NT2/D1 (cell line): ENCODE results near the gene NMT2.

Experiments
- SUZ12 ChIP-seq: IDR thresholded peaks from 2 replicates; pipeline ENCODE4 v1.6.1; 2011; ENCODE audit not compliant: insufficient read length, insufficient read depth; ENCODE audit errors: extremely low read depth
- ZNF274 ChIP-seq: IDR thresholded peaks from 2 replicates; pipeline ENCODE4 v1.6.1; 2011; ENCODE audit warnings: mild to moderate bottlenecking, low read depth, low read length

DNA sequence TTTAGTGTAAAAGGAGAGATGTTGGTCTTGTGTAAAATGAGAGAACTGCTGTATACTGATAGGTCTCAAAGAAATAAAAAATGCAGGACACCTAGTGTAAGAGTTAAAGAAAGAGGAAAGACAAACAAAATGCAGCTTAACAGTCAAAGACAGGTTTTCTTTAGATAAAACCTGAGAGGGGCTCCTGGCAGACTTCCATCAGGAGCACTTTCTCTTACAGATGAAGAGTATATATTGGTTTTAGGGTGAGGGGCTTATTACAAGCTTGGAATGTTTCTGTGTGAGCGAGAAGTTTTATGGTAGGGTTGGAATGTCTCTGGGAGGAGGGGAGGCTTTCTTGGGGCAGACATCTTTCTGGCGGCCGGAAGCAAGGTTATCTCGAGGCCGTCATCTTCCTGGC lies 96.1 kb downstream of the NMT2 start:
- TF ChIP-seq SUZ12: no peak
- no peak for TF ChIP-seq ZNF274
